HG03095 (cell line): Measurements from ENCODE around the gene POLR2E.

Source experiments
- ATAC-seq: cut with Tn5 transposase; IDR thresholded peaks from one replicate; pipeline ENCODE4 v1.9.1; 2021; ENCODE audit warnings: moderate library complexity; ENCODE audit not compliant: unreplicated experiment

The POLR2E gene

GRCh38 chr19:1082165-1082927 is 12.8 kb downstream of the POLR2E start:
- no peak for ATAC-seq

GRCh38 chr19:1081301-1082164 is 13.6 kb downstream of the POLR2E start:
- ATAC-seq = no peak

GRCh38 chr19:1080360-1081161 is 14.6 kb downstream of the POLR2E start:
- no peak for ATAC-seq

- no peak for ATAC-seq
Observed at GRCh38 chr19:1079566-1080111, 15.5 kb downstream of the POLR2E start.

- ATAC-seq = peak; percentile 54
Observed at GRCh38 chr19:1076951-1077350, 18.2 kb downstream of the POLR2E start.

GRCh38 chr19:1076046-1076386 is 19.2 kb downstream of the POLR2E start:
- ATAC-seq = no peak

- no peak for ATAC-seq
Observed at GRCh38 chr19:1074544-1075283, 20.5 kb downstream of the POLR2E start.

GRCh38 chr19:1073956-1074517 is 21.1 kb downstream of the POLR2E start:
- no peak for ATAC-seq

GRCh38 chr19:1073063-1073955 is 21.9 kb downstream of the POLR2E start:
- ATAC-seq = no peak

GRCh38 chr19:1072371-1073015 is 22.7 kb downstream of the POLR2E start:
- no peak for ATAC-seq

- no peak for ATAC-seq
Observed at GRCh38 chr19:1070931-1071791, 24.0 kb downstream of the POLR2E start.

- no peak for ATAC-seq
Observed at GRCh38 chr19:1070576-1070930, 24.6 kb downstream of the POLR2E start.

GRCh38 chr19:1069009-1069779 is 26.0 kb downstream of the POLR2E start:
- ATAC-seq = no peak

- no peak for ATAC-seq
Observed at GRCh38 chr19:1068009-1069001, 26.9 kb downstream of the POLR2E start.

- peak; percentile 14 for ATAC-seq
Observed at GRCh38 chr19:1067341-1067957, 27.7 kb downstream of the POLR2E start.
